ENCODE measurements around the gene SLC38A8. TPM values are rescaled to one million over a fixed set of nuclear protein-coding genes. Genes with fewer than 3 reads are reported as not detected.

Gene SLC38A8
- total RNA-seq (2022; extraction: Qiagen RNA extraction; ENCODE audit: low read depth): not detected in 5 replicates

GRCh38 chr16:84042308-84042878 is at the start of gene SLC38A8:
TSS of gene SLC38A8 (minus strand) at chr16:84042795. CDS start at chr16:84042157, 638 bp downstream.

GRCh38 chr16:83967838-83968305 is 74.7 kb downstream of the SLC38A8 start, which contains the start of gene NECAB2:
TSS of gene NECAB2 (plus strand) at chr16:83968244. CDS start at chr16:83968649, 405 bp downstream.

Other genes starting within 250 kb of the SLC38A8 start
- gene HSBP1, start 234.8 kb downstream of the SLC38A8 start, total RNA-seq (2022; extraction: Qiagen RNA extraction; ENCODE audit: low read depth): 149 to 214 TPM (median 182 TPM) in 5 replicates
- gene MLYCD, start 143.7 kb downstream of the SLC38A8 start, total RNA-seq (2022; extraction: Qiagen RNA extraction; ENCODE audit: low read depth): 1.2 to 2.6 TPM (median 2.2 TPM) in 5 replicates
- gene OSGIN1, start 89.6 kb downstream of the SLC38A8 start, total RNA-seq (2022; extraction: Qiagen RNA extraction; ENCODE audit: low read depth): 26.7 to 64.3 TPM (median 38.3 TPM) in 5 replicates
- 2.1 to 4.5 TPM (median 2.9 TPM) in 5 replicates for gene NECAB2, start 74.6 kb downstream of the SLC38A8 start, total RNA-seq (2022; extraction: Qiagen RNA extraction; ENCODE audit: low read depth)
- gene MBTPS1, start 74.1 kb upstream of the SLC38A8 start, total RNA-seq (2022; extraction: Qiagen RNA extraction; ENCODE audit: low read depth): 42.3 to 48.9 TPM (median 46.1 TPM) in 5 replicates
- gene HSDL1, start 102.4 kb upstream of the SLC38A8 start, total RNA-seq (2022; extraction: Qiagen RNA extraction; ENCODE audit: low read depth): 17.2 to 18.7 TPM (median 18.1 TPM) in 5 replicates
- 0.09 to 0.50 TPM (median 0.19 TPM) in 5 replicates for gene DNAAF1, start 102.5 kb upstream of the SLC38A8 start, total RNA-seq (2022; extraction: Qiagen RNA extraction; ENCODE audit: low read depth)
- 25.1 to 35.3 TPM (median 27.9 TPM) in 5 replicates for gene TAF1C, start 144.3 kb upstream of the SLC38A8 start, total RNA-seq (2022; extraction: Qiagen RNA extraction; ENCODE audit: low read depth)
- gene ADAD2, start 148.4 kb upstream of the SLC38A8 start, total RNA-seq (2022; extraction: Qiagen RNA extraction; ENCODE audit: low read depth): not detected in 5 replicates
- gene KCNG4, start 197.2 kb upstream of the SLC38A8 start, total RNA-seq (2022; extraction: Qiagen RNA extraction; ENCODE audit: low read depth): not detected in 5 replicates

All from A549 treated with CpdA at 1 μM for 4 hours (cell line).